PFSK-1 (cell line): ENCODE data around the gene ZNF217.

Experiments
- FOXP2 ChIP-seq: optimal IDR thresholded peaks from 2 replicates; pipeline ENCODE3; 2011; ENCODE audit warnings: borderline replicate concordance, control low read depth, inconsistent platforms; ENCODE audit not compliant: insufficient read depth; ENCODE audit errors: extremely low read length, extremely low read depth
- POLR2AphosphoS5 ChIP-seq: IDR thresholded peaks from 2 replicates; pipeline ENCODE4 v1.6.1; 2012; ENCODE audit warnings: low read depth, mild to moderate bottlenecking, control low read depth, low read length, moderate library complexity
- REST ChIP-seq, 2 experiments: IDR thresholded peaks; 2 replicates each; pipeline versions ENCODE4 v1.6.1 to v1.8.0; 2011 to 2012; ENCODE audit warnings: low read depth in 2 of 2, low read length in 2 of 2, control low read depth in 1 of 2, inconsistent platforms in 1 of 2, mild to moderate bottlenecking in 1 of 2, moderate library complexity in 1 of 2; ENCODE audit not compliant: insufficient read depth in 1 of 2
- SIN3A ChIP-seq: IDR thresholded peaks from 2 replicates; pipeline ENCODE4 v1.6.1; 2012; ENCODE audit warnings: mild to moderate bottlenecking, low read length, moderate library complexity, borderline replicate concordance; ENCODE audit not compliant: insufficient read depth
- TAF1 ChIP-seq: IDR thresholded peaks from 2 replicates; pipeline ENCODE4 v1.6.1; 2012; ENCODE audit warnings: low read length, control low read depth, borderline replicate concordance; ENCODE audit not compliant: insufficient read depth

The ZNF217 gene

GRCh38 chr20:53539516-53539915, 54.1 kb downstream of the ZNF217 start:
- TF ChIP-seq SIN3A, result no peak
- no peak for TF ChIP-seq POLR2AphosphoS5
- TF ChIP-seq FOXP2, result no peak
- no peak for TF ChIP-seq TAF1
- no peak for TF ChIP-seq REST (IDR thresholded peaks at IDR 0.05; ENCODE audit: insufficient read depth in 1 of 2, low read depth in 2 of 2, low read length in 2 of 2)

- no peak for TF ChIP-seq SIN3A
- no peak for TF ChIP-seq TAF1
- TF ChIP-seq REST (IDR thresholded peaks at IDR 0.05; ENCODE audit: insufficient read depth in 1 of 2, low read depth in 2 of 2, low read length in 2 of 2), result no peak
Observed at GRCh38 chr20:53535878-53536277, 57.8 kb downstream of the ZNF217 start.

- TF ChIP-seq FOXP2, result no peak
- no peak for TF ChIP-seq POLR2AphosphoS5
Observed at GRCh38 chr20:53534037-53534436, 59.6 kb downstream of the ZNF217 start.

GRCh38 chr20:53533500-53533899, 60.1 kb downstream of the ZNF217 start:
- TF ChIP-seq REST (IDR thresholded peaks at IDR 0.05; ENCODE audit: insufficient read depth in 1 of 2, low read depth in 2 of 2, low read length in 2 of 2) (no peak), FOXP2 (no peak), TAF1 (no peak), POLR2AphosphoS5 (no peak), SIN3A (no peak)

- TF ChIP-seq REST (IDR thresholded peaks at IDR 0.05; ENCODE audit: insufficient read depth in 1 of 2, low read depth in 2 of 2, low read length in 2 of 2) (no peak), TAF1 (no peak), FOXP2 (no peak), POLR2AphosphoS5 (no peak), SIN3A (no peak)
Observed at GRCh38 chr20:53530440-53530839, 63.2 kb downstream of the ZNF217 start.
